Effector memory CD4-positive, alpha-beta T cell (primary cell): ENCODE data around the gene GRIP1.

Experiments used
- DNase-seq, 3 donors: peaks; one replicate each; pipeline ENCODE4 v3.0.0-alpha.2; 2020
- H3K27ac ChIP-seq: 2 replicates; pipeline ENCODE4 v1.7.0; 2013; ENCODE audit warnings: mild to moderate bottlenecking, low read length, moderate library complexity; ENCODE audit not compliant: insufficient read depth, poor library complexity, severe bottlenecking
- H3K27me3 ChIP-seq: replicated peaks from 2 replicates; pipeline ENCODE4 v1.7.0; 2013; ENCODE audit warnings: mild to moderate bottlenecking, low read length; ENCODE audit not compliant: insufficient read depth, control insufficient read depth, poor library complexity, severe bottlenecking
- H3K36me3 ChIP-seq: 2 replicates; pipeline ENCODE4 v1.7.0; 2013; ENCODE audit warnings: mild to moderate bottlenecking, low read length, moderate library complexity; ENCODE audit not compliant: control insufficient read depth, insufficient read depth
- H3K4me1 ChIP-seq: 2 replicates; pipeline ENCODE4 v1.7.0; 2013; ENCODE audit warnings: low read length, mild to moderate bottlenecking; ENCODE audit not compliant: control insufficient read depth, insufficient read depth, poor library complexity, severe bottlenecking
- H3K4me3 ChIP-seq: 2 replicates; pipeline ENCODE4 v1.7.0; 2013; ENCODE audit warnings: low read length, low read depth, mild to moderate bottlenecking; ENCODE audit not compliant: insufficient read depth, poor library complexity, severe bottlenecking
- H3K9me3 ChIP-seq: 2 replicates; pipeline ENCODE4 v1.7.0; 2013; ENCODE audit warnings: mild to moderate bottlenecking, low read length, moderate library complexity; ENCODE audit not compliant: control insufficient read depth

The GRIP1 gene

DNA sequence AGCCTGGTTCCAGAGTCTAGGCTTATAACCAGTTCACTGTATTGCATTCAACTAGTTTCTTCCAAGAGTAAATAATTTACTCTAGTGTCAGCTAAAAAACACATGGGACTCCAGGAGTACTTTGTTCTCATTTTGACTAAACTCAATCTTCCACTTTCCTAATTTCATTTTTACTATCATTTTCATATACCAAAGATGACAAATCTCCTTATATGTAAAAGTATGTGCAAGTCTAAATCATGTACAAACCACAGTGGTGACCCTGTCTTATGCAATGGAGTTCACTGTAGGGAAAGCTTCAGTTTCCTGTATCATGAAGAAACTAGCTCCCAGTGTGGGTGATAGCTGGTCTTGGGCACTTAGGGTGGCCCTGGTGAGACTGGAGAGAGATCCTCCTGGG, 225.0 kb downstream of the GRIP1 start:
- no peaks in the 10 kb centered on the region for H3K27me3 ChIP-seq
- no peaks in the 10 kb centered on the region for H3K9me3 ChIP-seq
- H3K4me1 ChIP-seq, result no peaks in the 10 kb centered on the region
- no peak overlapping the region for H3K4me3 ChIP-seq
- no peak overlapping the region for H3K27ac ChIP-seq
- DNase-seq, result no peak
- H3K36me3 ChIP-seq, result no peaks in the 10 kb centered on the region

- Histone ChIP-seq H3K4me3 (no peak overlapping the region), H3K36me3 (no peaks in the 10 kb centered on the region), H3K4me1 (no peaks in the 10 kb centered on the region), H3K27ac (no peak overlapping the region), H3K9me3 (no peaks in the 10 kb centered on the region), H3K27me3 (no peaks in the 10 kb centered on the region)
- DNase-seq, result no peak
Observed at GRCh38 chr12:66453120-66453519, 225.8 kb downstream of the GRIP1 start.

DNA sequence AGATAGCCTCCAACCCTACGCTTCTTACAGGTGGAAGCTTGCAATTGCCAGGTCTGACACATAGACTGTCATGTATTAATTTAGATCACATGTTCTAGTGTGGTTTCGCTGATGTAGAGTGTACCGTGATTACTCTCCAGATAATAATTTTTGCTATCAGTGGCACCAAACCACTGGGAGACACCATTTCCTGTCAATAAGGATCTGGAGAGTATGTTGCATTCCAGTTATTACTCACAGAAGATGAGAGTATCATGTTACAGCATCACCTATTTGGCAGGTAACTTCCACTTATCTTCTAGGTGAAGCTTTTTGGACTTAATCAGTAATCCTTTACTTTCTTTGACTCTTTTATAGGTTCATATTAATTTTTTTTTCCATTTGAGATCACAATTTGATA, 229.3 kb downstream of the GRIP1 start:
- no peak for DNase-seq
- no peaks in the 10 kb centered on the region for H3K36me3 ChIP-seq
- H3K4me1 ChIP-seq, result no peaks in the 10 kb centered on the region

GRCh38 chr12:66447643-66448042, 231.2 kb downstream of the GRIP1 start:
- no peaks in the 10 kb centered on the region for H3K36me3 ChIP-seq
- no peaks in the 10 kb centered on the region for H3K9me3 ChIP-seq
- peaks cover 3% of the 10 kb centered on the region for H3K27me3 ChIP-seq
- H3K27ac ChIP-seq, result no peak overlapping the region
- no peak for DNase-seq
- no peaks in the 10 kb centered on the region for H3K4me1 ChIP-seq
- H3K4me3 ChIP-seq, result no peak overlapping the region

More for the DNA sequence above, 229.3 kb downstream of the GRIP1 start:
- H3K27ac ChIP-seq, result no peak overlapping the region
- H3K4me3 ChIP-seq, result no peak overlapping the region
- no peaks in the 10 kb centered on the region for H3K27me3 ChIP-seq
- H3K9me3 ChIP-seq, result no peaks in the 10 kb centered on the region

- H3K27me3 ChIP-seq, result peaks cover 3% of the 10 kb centered on the region
- H3K4me3 ChIP-seq, result no peak overlapping the region
- H3K36me3 ChIP-seq, result no peaks in the 10 kb centered on the region
- no peaks in the 10 kb centered on the region for H3K9me3 ChIP-seq
- no peak overlapping the region for H3K27ac ChIP-seq
- no peak for DNase-seq
- no peaks in the 10 kb centered on the region for H3K4me1 ChIP-seq
Observed at GRCh38 chr12:66446276-66446675, 232.6 kb downstream of the GRIP1 start.

DNA sequence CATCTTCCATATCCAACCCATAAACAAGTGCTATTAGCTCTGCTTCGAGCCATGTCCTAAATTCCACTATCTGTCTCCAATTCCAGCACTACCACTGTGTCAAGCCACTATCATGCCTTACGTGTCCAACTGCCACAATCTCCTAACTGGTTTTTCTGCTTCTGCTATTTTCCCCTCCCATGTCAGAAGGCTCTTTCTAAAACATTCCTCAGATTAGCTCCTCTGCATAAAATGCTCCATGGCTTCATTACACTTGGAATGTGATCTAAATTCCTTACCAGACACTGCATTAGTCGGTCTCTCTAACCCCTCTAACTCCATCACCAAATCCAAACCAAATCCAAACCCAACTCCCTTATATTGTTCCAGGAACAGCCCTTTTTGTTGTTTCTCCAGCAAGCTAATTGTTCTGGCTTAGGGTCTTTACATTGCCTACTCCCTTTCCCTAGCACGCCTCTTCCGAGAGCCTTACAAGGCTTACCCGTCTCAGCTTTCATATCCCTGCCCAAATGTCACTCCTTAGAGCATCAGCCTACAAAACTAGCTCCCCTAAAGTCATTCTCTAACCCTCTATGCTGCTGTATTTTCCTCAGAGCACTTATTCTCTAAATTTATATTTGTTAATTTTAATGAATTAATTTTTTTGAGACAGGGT, 236.8 kb downstream of the GRIP1 start:
- Histone ChIP-seq H3K9me3 (no peaks in the 10 kb centered on the region), H3K27me3 (peaks cover 3% of the 10 kb centered on the region), H3K4me1 (no peaks in the 10 kb centered on the region), H3K27ac (no peak overlapping the region), H3K4me3 (no peak overlapping the region), H3K36me3 (no peaks in the 10 kb centered on the region)
- DNase-seq, result no peak

- no peaks in the 10 kb centered on the region for H3K4me1 ChIP-seq
- H3K27me3 ChIP-seq, result peaks cover 3% of the 10 kb centered on the region
- H3K4me3 ChIP-seq, result no peak overlapping the region
- no peaks in the 10 kb centered on the region for H3K36me3 ChIP-seq
- H3K9me3 ChIP-seq, result no peaks in the 10 kb centered on the region
- DNase-seq, result no peak
- no peak overlapping the region for H3K27ac ChIP-seq
Observed at GRCh38 chr12:66438601-66439000, 240.3 kb downstream of the GRIP1 start.

DNA sequence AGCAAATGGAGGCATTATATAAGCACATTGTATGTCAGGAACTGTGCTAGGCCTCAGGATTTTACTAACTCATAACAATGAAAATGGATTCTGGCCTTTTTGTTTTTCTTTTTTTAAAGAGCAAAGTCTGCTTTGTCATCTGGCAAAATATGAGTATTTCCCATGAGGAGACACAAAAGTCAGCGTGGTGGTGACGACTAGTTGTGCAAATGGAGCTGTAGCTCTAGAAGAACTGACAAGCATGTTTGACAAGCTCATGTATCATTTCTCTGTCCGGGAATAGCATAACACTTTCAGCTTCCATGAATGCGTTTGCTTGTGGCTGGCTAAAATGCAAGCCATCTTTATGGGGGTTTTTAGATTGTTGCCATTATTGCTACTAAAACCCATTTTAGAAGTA, 248.8 kb downstream of the GRIP1 start:
- DNase-seq, result no peak
- H3K4me3 ChIP-seq, result no peak overlapping the region
- no peaks in the 10 kb centered on the region for H3K4me1 ChIP-seq
- no peaks in the 10 kb centered on the region for H3K27me3 ChIP-seq
- no peaks in the 10 kb centered on the region for H3K36me3 ChIP-seq
- no peaks in the 10 kb centered on the region for H3K9me3 ChIP-seq
- H3K27ac ChIP-seq, result no peak overlapping the region

DNA sequence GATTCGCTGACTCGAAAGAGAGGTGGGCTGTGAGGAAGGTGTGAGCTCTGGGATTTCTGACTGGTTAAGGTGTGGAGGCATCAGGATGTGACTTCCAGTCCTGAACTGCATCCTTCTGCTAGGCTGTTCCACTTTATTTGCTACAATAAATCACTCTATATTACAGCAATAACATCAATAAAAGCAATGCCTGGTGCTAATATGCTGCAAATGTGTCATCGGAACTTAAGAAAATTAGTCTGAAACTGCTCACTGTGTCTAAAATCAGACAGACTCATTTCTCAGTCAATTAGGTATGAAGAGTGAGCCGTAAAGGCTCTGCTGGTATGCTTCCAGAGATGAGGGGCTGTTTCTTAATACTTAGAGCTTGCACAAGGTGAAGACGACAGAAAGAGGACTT, 250.0 kb downstream of the GRIP1 start:
- Histone ChIP-seq H3K4me3 (no peak overlapping the region), H3K27me3 (no peaks in the 10 kb centered on the region), H3K4me1 (no peaks in the 10 kb centered on the region), H3K27ac (no peak overlapping the region), H3K36me3 (no peaks in the 10 kb centered on the region), H3K9me3 (peaks cover 5% of the 10 kb centered on the region)
- no peak for DNase-seq

GRCh38 chr12:66428261-66428660, 250.6 kb downstream of the GRIP1 start:
- DNase-seq, result no peak
- no peaks in the 10 kb centered on the region for H3K36me3 ChIP-seq
- peaks cover 5% of the 10 kb centered on the region for H3K9me3 ChIP-seq
- no peak overlapping the region for H3K4me3 ChIP-seq
- H3K27ac ChIP-seq, result no peak overlapping the region
- H3K27me3 ChIP-seq, result no peaks in the 10 kb centered on the region
- no peaks in the 10 kb centered on the region for H3K4me1 ChIP-seq
